Fibroblast of peridontal ligament (primary cell): ENCODE results near the gene SLC2A4RG.

ENCODE experiments used
- DNase-seq: peaks from one replicate; pipeline ENCODE4 v3.0.0-alpha.2; 2010; ENCODE audit errors: extremely low read depth

Gene SLC2A4RG

GRCh38 chr20:63741354-63741675 lies 1.7 kb downstream of the SLC2A4RG start:
- DNase-seq, result no peak

DNA sequence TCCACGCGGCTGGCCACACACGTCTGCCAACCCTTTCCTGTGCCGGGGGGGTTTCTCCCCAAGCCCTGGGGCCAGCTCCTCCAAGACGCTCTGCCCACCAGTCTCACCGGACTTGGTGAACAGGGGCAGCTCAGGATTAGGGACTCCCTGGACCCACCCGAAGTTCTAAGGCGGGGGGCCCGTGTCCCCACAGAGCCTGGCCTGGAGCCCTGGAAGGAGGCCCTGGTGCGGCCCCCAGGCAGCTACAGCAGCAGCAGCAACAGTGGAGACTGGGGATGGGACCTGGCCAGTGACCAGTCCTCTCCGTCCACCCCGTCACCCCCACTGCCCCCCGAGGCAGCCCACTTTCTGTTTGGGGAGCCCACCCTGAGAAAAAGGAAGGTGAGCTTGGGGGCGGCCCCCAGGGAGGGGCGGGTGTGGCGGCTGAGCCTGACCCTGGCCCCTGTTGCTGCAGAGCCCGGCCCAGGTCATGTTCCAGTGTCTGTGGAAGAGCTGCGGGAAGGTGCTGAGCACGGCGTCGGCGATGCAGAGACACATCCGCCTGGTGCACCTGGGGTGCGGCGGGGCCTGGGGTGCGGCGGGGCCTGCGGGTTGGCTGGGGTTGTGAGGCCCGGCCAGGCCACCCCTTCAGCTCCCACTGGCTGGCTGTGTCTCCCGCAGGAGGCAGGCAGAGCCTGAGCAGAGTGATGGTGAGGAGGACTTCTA lies 2.3 kb downstream of the SLC2A4RG start:
- DNase-seq, result no peak

GRCh38 chr20:63742381-63743024 lies 2.9 kb downstream of the SLC2A4RG start:
- no peak for DNase-seq

- DNase-seq, result no peak
Observed at GRCh38 chr20:63743210-63743970, 3.8 kb downstream of the SLC2A4RG start.

DNA sequence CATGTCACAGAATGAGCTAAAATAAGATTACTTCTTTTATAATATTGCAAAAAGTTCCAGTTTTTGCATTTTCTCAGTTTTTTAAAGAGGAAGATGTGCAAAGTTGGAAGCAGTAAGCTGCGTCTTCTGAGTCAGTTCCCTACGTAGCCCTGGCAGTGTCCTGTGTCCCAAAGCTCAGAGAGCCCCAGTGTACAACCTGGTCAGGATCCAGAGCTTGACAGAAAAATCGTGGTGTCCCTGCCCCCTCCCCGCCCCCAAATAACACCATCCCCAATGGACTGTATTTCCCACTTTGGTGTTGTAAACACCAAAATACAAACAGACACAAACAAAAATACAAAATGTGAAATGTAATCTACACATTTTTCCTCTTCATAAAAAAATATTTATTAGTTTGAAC lies 4.6 kb downstream of the SLC2A4RG start:
- DNase-seq, result no peak

DNA sequence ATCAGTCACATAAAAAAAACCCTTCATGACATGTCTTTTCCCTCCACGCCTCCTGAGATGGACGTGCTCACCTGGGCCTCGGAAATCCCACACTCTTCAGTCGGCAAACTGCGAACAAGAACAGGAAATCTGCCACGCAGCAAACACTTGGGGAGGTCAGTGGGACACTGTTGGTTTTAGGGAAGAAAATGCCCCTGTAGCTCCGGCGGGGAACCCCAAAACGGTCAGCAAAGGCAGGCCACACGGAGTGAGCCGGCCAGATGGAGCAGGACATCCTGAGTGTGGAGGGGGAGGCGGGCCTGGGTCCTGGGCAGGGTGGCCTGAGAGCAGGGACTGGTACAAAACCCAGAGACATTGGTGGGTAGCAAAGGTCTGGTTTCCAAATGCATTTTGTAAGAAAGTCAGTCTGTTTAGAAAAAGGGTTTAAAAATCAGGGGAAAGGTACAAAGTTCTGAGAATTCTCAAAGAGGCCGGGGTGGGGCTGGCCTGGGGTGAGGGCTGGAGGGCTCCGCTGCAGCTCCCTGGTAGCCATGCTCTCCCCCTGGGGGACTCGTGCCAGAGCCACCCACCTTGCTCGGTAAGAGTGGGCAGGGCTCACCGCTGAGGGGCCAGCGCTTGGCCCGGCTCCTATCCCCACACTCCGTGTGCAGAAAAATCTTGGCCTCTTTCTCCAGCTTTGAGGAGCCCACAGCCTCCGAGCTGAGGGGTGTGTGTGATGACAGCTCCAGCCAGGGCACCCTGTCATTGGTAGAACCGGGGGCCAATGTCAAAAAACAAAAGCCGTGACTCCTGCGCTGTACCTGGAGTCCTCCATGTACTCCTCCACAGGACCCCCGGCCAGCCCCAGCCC lies 5.2 kb downstream of the SLC2A4RG start:
- DNase-seq, result no peak

DNA sequence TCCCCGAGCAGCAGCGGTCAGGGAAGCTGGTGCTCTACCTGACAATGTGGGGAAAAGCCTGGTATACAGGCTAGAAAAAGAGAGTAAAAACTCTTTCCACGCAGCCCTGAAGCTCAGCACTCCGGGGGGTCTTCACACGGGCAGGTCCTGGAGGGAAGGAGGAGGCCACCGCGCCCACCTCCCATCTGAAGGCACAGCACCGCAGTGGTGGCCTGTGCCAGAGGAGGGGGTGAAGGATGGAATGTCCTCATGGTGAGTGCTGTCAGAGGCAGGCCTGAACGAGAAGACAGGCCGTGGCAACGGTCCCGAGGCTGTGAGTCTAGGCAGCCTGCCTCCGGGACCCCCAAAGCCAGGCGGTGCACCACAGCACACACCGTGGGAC lies 5.8 kb downstream of the SLC2A4RG start:
- DNase-seq, result no peak

DNA sequence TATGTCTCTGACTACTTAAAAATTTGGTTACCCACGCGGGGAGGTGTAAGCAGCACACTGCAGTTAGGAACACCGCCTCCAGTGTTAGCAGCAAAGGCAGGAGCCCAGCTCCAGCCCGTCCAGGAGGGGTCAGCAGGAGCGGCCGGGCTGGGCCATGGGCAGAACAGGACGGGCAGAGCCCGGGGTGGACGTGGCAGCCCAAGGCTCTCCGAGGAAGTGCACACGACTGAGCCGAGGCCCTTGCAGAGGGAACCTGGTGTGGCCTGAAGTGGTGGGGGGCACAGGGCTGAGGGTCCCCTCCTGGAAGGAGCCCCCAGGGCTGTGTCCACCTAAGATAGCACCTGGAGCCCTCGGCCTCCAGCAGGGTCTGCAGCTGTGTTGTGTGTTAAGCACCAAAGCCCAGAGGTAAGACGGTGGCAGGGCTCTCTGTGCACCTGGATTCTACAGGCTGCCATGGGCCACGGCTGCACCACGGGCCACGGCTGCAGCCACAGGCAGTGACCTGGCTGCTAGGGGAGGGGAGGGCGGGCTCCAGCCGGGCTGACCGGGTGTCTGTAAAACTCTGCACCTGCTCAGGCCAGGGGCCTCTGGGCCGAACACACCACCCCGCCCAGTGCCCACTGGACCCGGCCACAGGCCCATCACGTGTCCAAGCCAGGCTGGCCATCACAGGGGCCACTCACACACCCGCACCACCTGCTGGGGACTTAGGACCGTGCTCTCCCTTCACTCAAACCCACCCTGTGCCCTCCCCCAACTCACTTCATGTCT lies 6.6 kb downstream of the SLC2A4RG start:
- DNase-seq, result no peak

DNA sequence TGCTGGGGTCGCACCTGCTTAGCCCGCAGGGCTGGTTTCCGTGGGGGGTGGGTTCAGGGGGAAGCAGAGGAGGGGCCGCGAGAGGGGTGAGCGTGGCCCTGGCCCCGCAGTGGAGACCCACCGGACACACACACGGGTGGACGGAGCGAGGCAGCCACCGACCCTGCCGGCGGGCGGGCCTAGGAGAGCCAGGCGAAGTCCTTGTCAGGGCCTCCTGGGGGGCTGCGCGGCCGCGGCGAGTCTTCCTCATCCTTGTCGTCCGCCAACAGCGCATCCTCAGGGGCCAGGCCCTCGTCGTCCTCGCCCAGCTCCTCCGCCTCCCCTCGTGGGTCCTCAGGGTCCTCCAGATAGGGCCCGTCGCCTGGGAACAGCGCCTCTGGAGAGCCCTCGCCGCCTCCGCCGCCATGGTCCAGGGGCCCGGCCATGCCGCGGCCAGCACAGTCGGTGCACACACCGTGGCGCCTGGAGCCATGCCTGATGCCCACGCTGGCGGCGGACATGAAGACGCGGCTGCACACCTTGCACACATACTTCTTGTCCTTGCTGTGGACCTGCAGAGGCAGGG lies 7.3 kb downstream of the SLC2A4RG start:
- DNase-seq, result no peak

DNA sequence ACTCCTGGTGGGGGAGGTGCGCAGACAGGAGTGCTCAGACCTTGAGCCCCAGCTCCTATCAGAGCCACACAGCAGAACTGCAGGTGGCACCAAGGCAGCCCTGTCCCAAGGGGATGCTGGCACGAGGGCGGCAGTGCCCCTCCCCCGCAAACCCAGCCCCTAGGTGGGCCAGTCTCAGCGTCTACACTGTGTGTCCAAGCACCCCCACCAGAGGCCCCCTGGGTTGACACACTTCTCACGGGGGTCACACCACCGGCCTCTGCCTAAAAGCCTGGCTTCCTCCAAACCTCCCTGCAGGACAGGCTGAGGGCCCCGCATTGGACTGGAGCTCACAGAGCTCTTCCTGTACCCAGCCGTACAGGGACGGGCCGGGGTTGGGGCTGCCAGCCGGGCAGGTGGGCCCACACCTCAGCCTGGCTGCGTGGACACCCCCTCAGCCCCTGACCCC lies 8.1 kb downstream of the SLC2A4RG start:
- DNase-seq, result no peak

DNA sequence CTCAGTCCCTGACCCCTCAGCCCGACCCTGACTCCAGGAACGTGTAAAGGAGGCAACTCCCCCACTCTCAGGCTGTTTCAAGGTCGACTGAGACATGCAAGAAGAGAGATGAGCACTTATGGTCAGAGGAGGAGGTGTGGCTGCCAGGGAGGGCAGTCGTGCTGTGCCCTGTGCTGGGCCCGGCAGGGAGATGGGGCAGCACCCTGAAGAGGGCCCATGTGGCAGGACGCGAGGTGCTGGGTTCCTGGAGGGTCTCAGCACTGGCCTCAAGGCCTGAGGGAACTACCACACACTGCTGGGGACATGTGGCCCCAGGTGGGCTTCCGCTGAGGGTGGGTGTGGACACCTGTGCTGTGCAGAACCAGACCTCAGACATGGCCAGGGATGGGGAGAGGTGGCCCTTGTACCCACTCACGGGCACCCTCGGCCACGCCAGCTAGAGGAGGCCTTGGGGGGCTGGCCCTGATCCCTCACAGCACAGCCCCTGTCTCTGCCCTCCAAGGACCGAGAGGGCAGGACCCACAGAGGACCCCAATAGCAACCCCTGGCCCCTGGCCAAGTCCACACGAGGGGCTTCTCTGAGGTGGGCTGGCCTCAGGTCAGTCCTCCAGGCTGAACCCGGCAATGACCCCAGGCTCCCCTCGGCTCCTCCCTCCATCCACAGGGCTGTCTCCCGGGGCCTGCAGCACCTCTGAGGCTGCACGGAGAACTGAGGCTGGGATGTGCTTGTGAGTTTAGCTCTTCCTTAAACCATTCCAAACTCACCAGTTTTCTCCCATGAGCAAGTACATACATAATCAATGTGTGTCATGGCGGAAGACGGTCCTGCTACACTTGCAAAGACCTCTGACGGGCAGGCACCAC lies 8.7 kb downstream of the SLC2A4RG start:
- DNase-seq, result no peak

DNA sequence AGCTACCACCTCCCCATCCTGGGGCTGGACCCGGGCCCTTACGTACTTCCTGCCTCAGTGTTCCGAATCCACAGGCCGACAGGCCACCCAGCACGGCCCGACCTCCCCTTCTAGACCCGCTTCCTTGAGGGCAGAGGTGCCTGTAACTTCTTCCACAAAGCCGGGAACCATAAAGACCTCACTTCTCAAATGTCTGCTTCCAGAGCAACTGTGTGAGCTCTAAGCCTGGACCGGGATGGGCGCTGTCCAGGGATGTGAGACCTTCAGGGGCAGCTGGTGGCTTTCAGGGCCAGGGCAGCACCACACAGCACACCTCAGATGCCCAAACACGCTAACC lies 9.3 kb downstream of the SLC2A4RG start:
- no peak for DNase-seq

DNA sequence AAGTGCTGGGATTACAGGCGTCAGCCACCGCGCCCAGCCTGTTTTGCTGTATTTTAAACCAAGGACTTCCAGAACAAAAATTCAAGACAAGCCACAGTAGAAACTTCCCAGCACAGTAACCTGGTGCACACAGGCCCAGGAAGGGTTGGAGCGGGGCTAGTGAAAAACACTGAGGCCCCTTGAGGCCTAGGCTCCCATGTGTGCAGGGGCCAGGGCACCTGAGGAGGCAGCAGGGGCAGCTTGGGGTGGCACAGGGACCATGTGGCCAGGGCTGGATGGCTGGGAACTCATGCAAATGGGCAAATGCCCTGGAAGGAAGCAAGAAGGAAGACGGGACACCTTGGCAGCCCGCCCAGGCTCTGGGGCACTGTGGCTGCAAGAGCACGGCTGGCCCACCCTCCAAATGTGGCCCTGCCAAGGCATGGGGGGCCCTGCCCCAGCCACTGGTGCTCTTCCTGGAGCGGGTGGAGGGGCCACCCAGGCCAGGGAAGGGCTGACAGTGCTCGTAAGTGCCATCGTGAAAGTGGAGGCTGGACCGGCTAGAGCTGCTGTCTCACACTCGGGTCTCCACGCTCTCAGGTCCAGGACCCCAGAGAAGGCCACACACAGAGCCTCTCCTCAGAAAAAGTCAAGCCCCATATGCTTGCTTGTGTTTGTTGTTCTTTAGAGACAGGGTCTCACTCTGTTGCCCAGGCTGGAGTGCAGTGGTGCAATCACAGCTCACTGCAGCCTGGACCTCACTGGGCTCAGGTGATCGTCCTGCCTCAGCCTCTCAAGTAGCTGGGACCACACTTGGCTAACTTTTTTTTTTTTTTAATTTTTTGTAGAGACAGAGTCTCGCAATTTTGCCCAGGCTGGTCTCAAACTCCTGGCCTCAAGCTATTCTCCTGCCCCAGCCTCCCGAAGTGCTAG lies 10.3 kb downstream of the SLC2A4RG start:
- DNase-seq, result no peak

DNA sequence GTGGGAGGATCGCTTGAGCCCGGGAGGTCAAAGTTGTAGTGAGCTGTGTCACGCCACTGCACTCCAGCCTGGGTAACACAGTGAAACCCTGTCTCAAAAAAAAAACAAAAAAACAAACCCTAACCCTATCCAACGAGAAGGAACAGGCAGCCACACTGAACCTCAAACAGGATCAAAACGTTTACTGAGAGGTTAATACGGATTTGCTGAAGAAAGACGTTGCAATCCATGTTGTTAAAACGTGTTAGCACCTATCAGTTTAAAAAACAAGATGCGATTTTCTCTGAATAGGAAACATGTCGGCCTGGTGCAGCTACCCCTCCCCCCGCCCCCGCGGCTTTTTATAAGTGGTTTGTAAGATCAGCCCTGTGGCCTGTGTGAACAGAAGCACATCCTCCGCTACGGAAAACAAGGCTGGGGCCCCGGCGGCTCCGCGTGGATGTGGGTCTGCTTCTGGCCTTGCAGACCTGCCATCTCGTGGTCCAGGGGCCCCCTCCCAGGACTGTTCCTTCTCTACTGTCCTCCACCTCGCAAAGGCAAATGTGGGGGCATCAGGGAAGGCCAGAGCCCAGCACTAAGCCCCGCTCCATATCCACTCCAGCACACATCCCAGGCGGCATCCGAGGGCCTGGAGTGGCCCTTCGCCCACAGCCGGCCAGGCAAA lies 11.4 kb downstream of the SLC2A4RG start:
- DNase-seq, result no peak

DNA sequence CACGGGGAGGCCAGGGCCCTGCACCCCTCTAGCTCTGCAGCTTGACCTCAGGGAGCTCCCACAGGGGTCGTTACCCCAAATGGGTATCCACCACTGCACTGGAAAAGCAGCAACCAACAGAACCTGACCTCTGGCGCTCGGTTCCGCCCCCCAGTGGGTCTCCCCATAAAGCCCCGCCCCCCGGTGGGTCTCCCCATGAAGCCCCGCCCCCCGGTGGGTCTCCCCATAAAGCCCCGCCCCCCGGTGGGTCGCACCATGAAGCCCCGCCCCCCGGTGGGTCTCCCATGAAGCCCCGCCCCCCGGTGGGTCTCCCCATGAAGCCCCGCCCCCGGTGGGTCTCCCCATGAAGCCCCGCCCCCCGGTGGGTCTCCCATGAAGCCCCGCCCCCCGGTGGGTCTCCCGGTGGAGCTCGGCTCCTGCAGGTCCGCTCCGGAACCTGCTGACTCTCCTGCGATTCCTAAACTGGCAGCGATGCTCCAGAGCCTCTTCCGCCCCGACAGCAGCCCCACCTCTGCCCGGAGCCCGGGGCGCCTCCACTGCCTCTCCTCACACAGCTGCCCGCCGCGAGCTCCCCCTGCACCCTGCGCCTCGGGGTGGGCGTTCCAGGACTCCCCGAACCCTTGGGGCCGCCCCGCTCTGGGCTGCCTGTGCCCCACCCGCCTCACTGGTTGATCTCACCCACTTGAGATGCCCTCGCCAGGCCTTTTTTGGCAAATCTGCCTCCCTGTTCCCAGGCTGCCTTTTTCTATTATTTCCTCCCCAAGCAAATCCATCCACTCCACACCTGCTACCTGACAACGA lies 12.1 kb downstream of the SLC2A4RG start:
- no peak for DNase-seq

DNA sequence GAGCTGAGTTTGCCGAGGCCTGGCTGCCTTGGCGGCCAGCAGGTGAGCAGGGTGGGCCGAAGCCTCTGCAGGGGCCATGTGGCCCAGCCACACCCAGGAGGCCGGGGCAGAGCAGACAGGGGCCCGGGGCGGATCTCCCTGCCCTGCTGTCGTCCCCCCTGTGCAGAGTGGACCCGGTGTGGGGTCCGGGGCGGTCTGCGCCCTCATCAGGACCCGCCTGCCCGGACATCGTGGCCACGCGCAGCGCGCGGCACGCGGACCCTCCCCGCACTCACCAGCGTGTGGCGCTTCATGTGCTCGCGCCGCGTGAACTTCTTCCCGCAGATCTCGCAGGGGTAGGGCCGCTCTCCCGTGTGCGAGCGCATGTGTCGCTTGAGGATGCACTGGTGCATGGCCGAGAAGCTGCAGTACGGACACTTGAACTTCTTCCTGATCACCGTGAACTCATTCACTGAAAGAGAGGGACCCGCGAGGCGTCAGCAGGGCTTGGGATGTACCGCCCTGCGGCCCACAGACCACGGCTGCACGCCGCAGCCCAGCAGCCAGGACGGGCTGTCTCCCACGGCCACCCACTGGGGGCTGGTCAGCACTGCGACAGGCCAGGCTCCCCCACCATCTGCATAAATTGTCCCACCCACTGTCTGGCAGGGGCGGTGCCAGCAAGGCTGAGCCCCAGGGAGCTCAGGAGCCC lies 13.0 kb downstream of the SLC2A4RG start:
- DNase-seq, result no peak

DNA sequence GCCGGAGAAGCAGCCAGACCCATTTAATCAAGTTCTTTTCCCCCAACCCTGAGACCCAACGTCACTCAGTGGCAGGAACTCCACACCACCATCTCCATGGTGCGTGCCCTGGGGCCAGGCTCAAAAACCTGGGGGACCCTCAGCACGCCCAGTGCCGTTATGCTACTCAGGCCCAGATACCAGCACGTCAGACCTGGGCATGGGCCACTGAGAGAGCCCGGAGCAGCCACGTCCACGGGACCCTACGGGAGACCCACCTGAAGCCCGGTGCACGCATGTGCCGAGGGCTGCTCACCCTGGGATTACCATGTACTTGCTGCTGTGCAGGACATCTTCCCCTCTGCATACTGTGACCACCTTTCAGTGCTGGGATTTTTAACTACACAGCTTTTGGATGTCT lies 13.8 kb downstream of the SLC2A4RG start:
- DNase-seq, result no peak
